ENCODE data around the gene STIP1. TPM values are rescaled to one million over a fixed set of nuclear protein-coding genes. Genes with fewer than 3 reads are reported as not detected.

Gene STIP1
- total and polyA plus RNA-seq, 4 donors, result 22.6 to 58.1 (median 42.5) TPM

- Histone ChIP-seq H3K9me3 (ENCODE audit: control insufficient read depth in 4 of 4, low read length in 3 of 4) (no peaks in the 10 kb centered on the region), H3K4me1 (ENCODE audit: control insufficient read depth in 4 of 4, insufficient read depth in 4 of 4, low read length in 3 of 4) (peaks cover 0 to 13% (median 5%) of the 10 kb centered on the region in 4 donors), H3K9ac (ENCODE audit: low read depth in 1 of 2, low read length in 2 of 2) (no peak overlapping the region), H3K4me3 (ENCODE audit: low read depth in 1 of 3, low read length in 3 of 3) (no peak overlapping the region), H3K27me3 (ENCODE audit: control insufficient read depth in 4 of 4, insufficient read depth in 4 of 4, low read length in 3 of 4) (no peaks in the 10 kb centered on the region), H3K27ac (ENCODE audit: low read depth in 1 of 2, low read length in 2 of 2) (no peak overlapping the region), H3K36me3 (ENCODE audit: control insufficient read depth in 4 of 4, insufficient read depth in 3 of 4, low read depth in 1 of 4, low read length in 3 of 4) (no peaks in the 10 kb centered on the region)
- WGBS, result 92% methylated on average over 17 of the region's 17 CpGs
- no peak for DNase-seq (ENCODE audit: low spot score)
- TF ChIP-seq HNF4G (IDR thresholded peaks at IDR 0.05) (no peak), FOXA1 (IDR thresholded peaks at IDR 0.05) (no peak), JUND (IDR thresholded peaks at IDR 0.05) (no peak), YY1 (IDR thresholded peaks at IDR 0.05) (no peak), TAF1 (conservative IDR thresholded peaks at IDR 0.05) (no peak), EGR1 (IDR thresholded peaks at IDR 0.05; ENCODE audit: low read depth in 2 of 2) (no peak), RXRA (IDR thresholded peaks at IDR 0.05) (no peak), HNF4A (conservative IDR thresholded peaks at IDR 0.05) (no peak), ATF3 (IDR thresholded peaks at IDR 0.05) (no peak)
Measured at GRCh38 chr11:64136765-64137441, 49.1 kb upstream of the STIP1 start.

DNA sequence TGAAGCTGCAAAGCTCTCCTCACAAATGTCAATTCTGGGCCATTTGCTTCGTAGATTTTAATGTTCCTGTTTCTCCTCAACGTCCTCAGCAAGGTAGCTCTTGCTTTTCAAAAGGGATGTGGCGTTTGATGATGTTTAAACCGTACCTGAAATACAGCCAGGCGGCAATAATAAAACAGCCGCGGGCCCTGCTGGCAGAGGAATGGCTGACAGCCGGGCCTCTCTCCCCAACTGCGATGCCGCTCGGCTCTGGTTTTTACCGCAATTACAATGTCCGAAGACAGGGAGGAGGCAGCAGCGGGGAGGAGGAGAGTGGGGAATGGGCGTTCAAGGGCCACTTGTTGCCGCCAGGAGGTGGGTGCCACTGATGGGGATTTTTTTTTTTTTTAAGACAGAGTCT lies 47.6 kb upstream of the STIP1 start:
- no peaks in the 10 kb centered on the region for H3K9me3 ChIP-seq (ENCODE audit: control insufficient read depth in 4 of 4, low read length in 3 of 4)
- H3K4me3 ChIP-seq (ENCODE audit: low read depth in 1 of 3, low read length in 3 of 3), result no peak overlapping the region
- no peak for DNase-seq (ENCODE audit: low spot score)
- WGBS, result 94% methylated on average over 16 of the region's 16 CpGs
- peaks cover 0 to 4% (median 0%) of the 10 kb centered on the region in 4 donors for H3K4me1 ChIP-seq (ENCODE audit: control insufficient read depth in 4 of 4, insufficient read depth in 4 of 4, low read length in 3 of 4)
- no peaks in the 10 kb centered on the region for H3K36me3 ChIP-seq (ENCODE audit: control insufficient read depth in 4 of 4, insufficient read depth in 3 of 4, low read depth in 1 of 4, low read length in 3 of 4)
- TF ChIP-seq HNF4G (IDR thresholded peaks at IDR 0.05), result no peak
- TF ChIP-seq HNF4A (conservative IDR thresholded peaks at IDR 0.05), result no peak
- TF ChIP-seq FOXA1 (IDR thresholded peaks at IDR 0.05), result no peak
- no peak for TF ChIP-seq ZBTB33 (IDR thresholded peaks at IDR 0.05)
- no peak for TF ChIP-seq CTCF (IDR thresholded peaks at IDR 0.05; ENCODE audit: low read depth, low read length, missing input control)
- TF ChIP-seq ATF3 (IDR thresholded peaks at IDR 0.05), result no peak
- no peak for TF ChIP-seq YY1 (IDR thresholded peaks at IDR 0.05)
- TF ChIP-seq, protein P1, sequence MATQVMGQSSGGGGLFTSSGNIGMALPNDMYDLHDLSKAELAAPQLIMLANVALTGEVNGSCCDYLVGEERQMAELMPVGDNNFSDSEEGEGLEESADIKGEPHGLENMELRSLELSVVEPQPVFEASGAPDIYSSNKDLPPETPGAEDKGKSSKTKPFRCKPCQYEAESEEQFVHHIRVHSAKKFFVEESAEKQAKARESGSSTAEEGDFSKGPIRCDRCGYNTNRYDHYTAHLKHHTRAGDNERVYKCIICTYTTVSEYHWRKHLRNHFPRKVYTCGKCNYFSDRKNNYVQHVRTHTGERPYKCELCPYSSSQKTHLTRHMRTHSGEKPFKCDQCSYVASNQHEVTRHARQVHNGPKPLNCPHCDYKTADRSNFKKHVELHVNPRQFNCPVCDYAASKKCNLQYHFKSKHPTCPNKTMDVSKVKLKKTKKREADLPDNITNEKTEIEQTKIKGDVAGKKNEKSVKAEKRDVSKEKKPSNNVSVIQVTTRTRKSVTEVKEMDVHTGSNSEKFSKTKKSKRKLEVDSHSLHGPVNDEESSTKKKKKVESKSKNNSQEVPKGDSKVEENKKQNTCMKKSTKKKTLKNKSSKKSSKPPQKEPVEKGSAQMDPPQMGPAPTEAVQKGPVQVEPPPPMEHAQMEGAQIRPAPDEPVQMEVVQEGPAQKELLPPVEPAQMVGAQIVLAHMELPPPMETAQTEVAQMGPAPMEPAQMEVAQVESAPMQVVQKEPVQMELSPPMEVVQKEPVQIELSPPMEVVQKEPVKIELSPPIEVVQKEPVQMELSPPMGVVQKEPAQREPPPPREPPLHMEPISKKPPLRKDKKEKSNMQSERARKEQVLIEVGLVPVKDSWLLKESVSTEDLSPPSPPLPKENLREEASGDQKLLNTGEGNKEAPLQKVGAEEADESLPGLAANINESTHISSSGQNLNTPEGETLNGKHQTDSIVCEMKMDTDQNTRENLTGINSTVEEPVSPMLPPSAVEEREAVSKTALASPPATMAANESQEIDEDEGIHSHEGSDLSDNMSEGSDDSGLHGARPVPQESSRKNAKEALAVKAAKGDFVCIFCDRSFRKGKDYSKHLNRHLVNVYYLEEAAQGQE (IDR thresholded peaks at IDR 0.05), result no peak
- TF ChIP-seq, protein P2, sequence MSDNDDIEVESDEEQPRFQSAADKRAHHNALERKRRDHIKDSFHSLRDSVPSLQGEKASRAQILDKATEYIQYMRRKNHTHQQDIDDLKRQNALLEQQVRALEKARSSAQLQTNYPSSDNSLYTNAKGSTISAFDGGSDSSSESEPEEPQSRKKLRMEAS (IDR thresholded peaks at IDR 0.05), result no peak
- TF ChIP-seq SP1 (IDR thresholded peaks at IDR 0.05), result no peak
- no peak for TF ChIP-seq TAF1 (conservative IDR thresholded peaks at IDR 0.05)
- no peak for TF ChIP-seq JUND (IDR thresholded peaks at IDR 0.05)
- TF ChIP-seq GABPA (IDR thresholded peaks at IDR 0.05 in 1 of 2, conservative IDR thresholded peaks at IDR 0.05 in 1 of 2), result no peak
- H3K27ac ChIP-seq (ENCODE audit: low read depth in 1 of 2, low read length in 2 of 2), result no peak overlapping the region
- no peak overlapping the region for H3K9ac ChIP-seq (ENCODE audit: low read depth in 1 of 2, low read length in 2 of 2)
- H3K27me3 ChIP-seq (ENCODE audit: control insufficient read depth in 4 of 4, insufficient read depth in 4 of 4, low read length in 3 of 4), result no peaks in the 10 kb centered on the region

Data from liver (tissue), 9 donors.